Right renal cortex interstitium (tissue), 3 donors: ENCODE results near the gene PPP1R13L. TPM values are rescaled to one million over a fixed set of nuclear protein-coding genes. Genes with fewer than 3 reads are reported as not detected.
"Not testable (repeated sequence)": the region's sequence is repeated elsewhere in the genome, so short reads cannot be mapped to it uniquely, and the experiment has no call there.

ENCODE experiments used
- DNase-seq, 3 donors: peaks; one replicate each; pipeline ENCODE4 v3.0.0-alpha.2; 2013; ENCODE audit warnings: low read depth in 3 of 3, low spot score in 2 of 3
- polyA plus RNA-seq, 3 donors: library from polyadenylated mRNA; unstranded; fragments of 120-200 nt; gene quantifications; one replicate each; pipeline ENCODE4 v1.2.1, GENCODE V29; 2013; ENCODE audit not compliant: insufficient read length in 3 of 3

Gene PPP1R13L
- polyA plus RNA-seq, 3 donors = 6.2 to 8.9 (median 6.5) TPM

DNA sequence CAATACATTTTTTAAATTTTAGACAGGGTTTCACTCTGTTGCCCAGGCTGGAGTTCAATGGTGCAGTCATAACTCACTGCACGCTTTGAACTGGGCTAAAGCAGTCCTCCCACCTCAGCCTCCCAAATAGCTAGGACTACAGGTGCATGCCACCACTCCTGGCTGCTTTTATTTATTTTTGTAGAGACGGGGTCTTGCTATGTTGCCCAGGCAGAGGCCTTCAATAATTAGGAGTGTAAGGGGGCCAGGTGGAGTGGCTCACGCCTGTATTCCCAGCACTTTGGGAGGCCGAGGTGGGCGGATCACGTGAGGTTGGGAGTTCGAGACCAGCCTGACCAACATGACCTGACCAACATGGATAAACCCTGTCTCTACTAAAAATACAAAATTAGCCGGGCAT, 27.7 kb upstream of the PPP1R13L start:
- not testable (repeated sequence) for DNase-seq

DNA sequence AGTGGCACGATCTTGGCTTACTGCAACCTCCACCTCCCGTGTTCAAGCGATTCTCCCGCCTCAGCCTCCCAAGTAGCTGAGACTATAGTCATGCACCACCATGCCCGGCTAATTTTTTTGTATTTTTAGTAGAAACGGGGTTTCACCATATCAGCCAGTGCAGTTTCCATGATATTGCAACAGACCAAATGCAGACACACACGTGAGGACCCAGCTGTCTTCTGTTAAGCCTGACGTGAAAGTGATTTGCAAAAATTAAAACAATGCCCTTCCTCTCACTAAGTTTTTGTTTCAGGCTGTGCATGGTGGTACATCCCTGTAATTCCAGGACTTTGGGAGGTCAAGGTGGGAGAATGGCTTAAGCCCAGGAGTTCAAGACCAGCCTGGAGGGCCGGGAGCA, 26.1 kb upstream of the PPP1R13L start:
- DNase-seq = not testable (repeated sequence)

- DNase-seq = not testable (repeated sequence)
These were observed 25.0 kb upstream of the PPP1R13L start for GRCh38 chr19:45429896-45430295.

- no peak for DNase-seq
These were observed 23.7 kb upstream of the PPP1R13L start for GRCh38 chr19:45428384-45429231.

- no peak for DNase-seq
These were observed 19.6 kb upstream of the PPP1R13L start for GRCh38 chr19:45424191-45425058.

DNA sequence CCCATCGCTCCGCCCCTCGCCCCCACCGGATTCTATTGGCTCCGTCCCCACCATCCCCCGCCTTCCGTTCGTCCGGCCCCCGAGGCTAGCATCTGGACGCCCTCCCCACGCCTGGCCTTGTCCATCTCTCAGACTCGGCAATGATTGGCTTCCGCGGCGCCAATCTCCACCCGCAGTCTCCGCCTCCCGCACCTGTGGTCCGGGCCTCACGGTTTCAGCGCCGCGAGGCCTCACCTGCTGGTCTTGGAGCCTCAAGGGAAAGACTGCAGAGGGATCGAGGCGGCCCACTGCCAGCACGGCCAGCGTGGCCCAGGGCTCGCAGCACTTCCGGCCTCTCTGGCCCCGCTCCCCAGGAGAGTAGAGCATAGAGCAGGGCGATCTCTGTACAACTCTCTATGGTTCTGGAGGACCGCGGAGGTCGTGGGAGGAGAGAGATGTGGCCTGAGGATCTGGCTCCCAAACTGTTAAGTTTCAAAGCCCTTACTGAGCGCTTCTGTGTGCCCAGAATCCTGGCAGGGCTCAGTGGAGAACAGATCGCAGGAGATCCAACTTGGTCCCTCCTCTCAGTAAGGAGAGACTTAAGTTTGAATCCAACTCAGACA, 18.8 kb upstream of the PPP1R13L start, which contains the start of gene ERCC1:
Gene ERCC1, minus strand, starts transcription at position 329 of the 602 bp plus-strand sequence. CDS start 543 bp downstream, outside the sequence.
- peak in 2 of 3 donors; percentile 77 to 89 for DNase-seq

DNA sequence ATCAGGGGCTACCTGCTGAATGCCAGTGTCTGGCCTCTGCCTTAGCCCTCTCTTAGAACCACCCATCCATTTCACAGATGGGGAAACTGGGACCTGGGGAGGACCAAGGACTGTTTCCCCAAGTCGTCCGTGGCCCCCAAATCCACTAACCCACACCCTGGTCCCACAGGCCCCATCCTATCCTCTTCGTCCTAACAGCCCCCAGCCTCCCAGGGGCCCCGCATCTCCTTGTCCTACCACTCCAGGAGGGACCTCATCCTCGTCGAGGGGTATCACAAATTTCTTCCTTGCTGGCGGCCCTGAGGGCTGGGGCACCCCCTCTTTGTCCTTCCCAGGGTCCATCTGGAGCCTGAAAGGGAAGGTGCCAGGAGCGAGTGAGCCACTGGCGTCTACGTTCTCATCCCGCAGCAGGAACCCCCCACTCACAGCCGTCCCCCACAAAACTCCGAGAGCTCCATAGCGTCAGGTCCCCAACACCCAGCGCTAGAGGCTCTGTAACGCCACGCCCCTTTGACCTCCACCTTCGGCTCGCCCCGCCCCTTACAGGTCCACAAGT, 18.2 kb upstream of the PPP1R13L start:
- DNase-seq = no peak

DNA sequence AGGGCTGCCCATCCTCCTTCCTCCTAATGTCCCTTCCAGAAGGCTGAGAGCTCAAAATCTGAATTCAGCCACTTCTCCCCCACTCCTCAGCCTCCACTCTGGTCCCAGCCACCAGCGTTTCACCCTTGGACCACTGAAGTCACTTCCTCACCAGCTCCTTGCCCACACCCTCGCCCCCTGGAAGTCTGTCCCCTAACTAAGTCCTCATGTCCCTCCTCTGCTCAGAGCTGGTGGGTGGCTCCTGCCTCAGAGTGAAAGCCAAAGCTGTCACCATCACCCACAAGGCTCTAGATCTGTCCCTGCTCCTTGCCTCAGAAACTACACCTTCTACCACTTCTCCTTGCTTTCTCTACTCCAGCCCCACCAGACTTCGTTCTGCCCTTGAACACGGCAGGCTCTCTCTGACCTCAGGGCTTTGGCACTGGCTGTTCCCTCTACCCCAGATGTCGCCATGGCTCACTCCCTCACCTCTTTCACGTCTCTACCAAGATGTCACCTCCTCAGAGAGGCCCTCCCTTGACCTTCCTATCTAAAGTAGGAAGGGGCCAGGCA, 17.2 kb upstream of the PPP1R13L start:
- no peak for DNase-seq

- DNase-seq = no peak
These were observed 16.0 kb upstream of the PPP1R13L start for GRCh38 chr19:45420871-45421270.

DNA sequence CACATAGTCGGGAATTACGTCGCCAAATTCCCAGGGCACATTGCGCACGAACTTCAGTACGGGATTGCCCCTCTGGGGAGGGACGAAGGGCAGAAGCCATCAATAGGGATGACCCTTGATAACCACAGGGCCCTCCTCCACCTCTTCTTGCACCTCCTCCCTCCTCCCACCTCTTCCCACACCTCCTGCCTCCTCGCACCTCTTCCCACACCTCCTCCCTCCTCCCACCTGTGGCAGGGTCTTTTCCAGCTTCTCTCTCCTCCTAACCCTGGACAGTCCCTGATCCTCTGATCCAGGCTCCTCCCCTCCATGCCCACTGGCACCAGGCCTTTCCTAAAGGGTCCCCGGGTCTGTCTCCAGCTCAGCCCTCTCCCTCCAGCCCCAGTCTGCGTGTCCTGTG, 15.5 kb upstream of the PPP1R13L start:
- DNase-seq = no peak

DNA sequence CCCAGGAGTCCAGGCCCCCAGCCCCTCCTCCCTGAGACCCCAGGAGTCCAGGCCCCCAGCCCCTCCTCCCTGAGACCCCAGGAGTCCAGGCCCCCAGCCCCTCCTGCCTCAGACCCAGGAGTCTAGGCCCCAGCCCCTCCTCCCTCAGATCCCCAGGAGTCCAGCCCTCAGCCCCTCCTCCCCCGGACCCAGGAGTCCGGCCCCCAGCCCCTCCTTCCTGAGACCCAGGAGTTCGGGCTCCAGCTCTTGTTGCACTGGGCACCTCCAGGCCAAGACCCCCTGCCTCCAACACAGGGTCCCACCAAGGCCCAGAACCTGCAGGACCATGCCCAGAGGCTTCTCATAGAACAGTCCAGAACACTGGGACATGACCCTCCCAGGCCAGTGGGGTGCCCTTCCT, 15.0 kb upstream of the PPP1R13L start:
- DNase-seq = no peak

DNA sequence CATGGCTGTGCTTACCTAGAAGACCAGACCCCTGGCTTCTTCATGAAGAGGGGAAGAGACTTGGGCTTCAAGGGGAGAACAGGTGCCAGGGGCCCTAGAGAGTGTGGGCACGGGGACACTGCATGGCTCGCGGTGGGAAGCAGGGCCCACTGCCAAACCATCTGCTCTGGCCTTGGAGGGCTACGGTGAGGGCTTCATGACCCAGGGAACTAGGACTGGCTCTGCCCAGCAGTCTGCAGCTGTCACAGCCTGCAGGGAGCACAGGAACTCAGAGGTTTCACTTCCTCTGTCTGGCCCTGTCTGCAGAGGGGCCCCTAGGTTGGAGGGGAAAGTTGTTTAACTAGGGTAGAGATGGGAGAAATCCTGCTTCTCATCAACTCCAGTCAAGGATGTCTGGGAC, 14.5 kb upstream of the PPP1R13L start:
- no peak for DNase-seq

GRCh38 chr19:45418802-45419201, 13.9 kb upstream of the PPP1R13L start:
- DNase-seq = no peak

DNA sequence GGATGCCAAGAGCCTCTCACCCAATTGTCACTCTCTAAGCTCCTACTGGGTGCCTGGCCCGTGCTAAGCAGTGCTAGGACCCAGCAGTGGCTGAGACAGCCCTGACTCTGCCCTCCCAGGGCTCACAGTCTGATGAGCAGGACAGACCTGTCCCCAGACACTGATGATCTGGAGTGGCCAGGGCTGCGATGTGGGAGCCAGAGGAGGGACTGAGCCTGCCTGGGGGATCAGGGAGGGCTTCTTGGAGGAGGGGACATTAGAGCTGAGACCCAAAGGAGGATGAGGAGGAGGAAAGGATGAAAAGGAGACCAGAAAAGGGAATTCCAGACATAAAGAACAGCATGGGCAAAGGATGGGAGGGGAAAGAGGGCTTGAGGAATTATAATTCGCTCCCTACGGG, 12.3 kb upstream of the PPP1R13L start:
- no peak for DNase-seq

GRCh38 chr19:45414468-45414867, 9.6 kb upstream of the PPP1R13L start:
- no peak for DNase-seq

- DNase-seq = no peak
These were observed 8.6 kb upstream of the PPP1R13L start for GRCh38 chr19:45413497-45413896.

- DNase-seq = not testable (repeated sequence)
These were observed 5.5 kb upstream of the PPP1R13L start for GRCh38 chr19:45410330-45410729.

DNA sequence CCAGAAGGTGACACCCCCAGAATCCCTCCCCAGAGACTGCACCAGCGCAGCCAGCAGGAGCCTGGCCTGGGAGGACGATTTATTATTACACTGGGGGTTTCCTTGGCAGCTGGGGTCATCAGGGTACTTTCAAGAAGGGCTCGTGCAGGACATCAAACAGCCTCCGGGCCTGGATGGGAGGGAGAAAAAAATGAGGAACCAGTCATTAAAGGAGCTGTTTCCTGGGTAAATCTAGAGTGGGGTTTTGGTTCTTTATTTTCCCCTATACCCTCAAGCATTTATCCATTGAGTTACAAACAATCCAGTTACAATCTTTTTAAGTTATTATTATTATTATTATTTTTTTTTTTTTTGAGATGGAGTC, 4.7 kb upstream of the PPP1R13L start:
- no peak for DNase-seq

- no peak for DNase-seq
These were observed 4.1 kb upstream of the PPP1R13L start for GRCh38 chr19:45408830-45409556.

- DNase-seq = no peak
These were observed 3.3 kb upstream of the PPP1R13L start for GRCh38 chr19:45408121-45408520.
